HuH-7.5 (cell line): ENCODE results near the gene ANKRD65.
"Not testable (repeated sequence)": the region's sequence is repeated elsewhere in the genome, so short reads cannot be mapped to it uniquely, and the experiment has no call there.

ENCODE experiments used
- DNase-seq: peaks from one replicate; pipeline ENCODE4 v3.0.0; 2011; ENCODE audit warnings: low spot score

Gene ANKRD65

DNA sequence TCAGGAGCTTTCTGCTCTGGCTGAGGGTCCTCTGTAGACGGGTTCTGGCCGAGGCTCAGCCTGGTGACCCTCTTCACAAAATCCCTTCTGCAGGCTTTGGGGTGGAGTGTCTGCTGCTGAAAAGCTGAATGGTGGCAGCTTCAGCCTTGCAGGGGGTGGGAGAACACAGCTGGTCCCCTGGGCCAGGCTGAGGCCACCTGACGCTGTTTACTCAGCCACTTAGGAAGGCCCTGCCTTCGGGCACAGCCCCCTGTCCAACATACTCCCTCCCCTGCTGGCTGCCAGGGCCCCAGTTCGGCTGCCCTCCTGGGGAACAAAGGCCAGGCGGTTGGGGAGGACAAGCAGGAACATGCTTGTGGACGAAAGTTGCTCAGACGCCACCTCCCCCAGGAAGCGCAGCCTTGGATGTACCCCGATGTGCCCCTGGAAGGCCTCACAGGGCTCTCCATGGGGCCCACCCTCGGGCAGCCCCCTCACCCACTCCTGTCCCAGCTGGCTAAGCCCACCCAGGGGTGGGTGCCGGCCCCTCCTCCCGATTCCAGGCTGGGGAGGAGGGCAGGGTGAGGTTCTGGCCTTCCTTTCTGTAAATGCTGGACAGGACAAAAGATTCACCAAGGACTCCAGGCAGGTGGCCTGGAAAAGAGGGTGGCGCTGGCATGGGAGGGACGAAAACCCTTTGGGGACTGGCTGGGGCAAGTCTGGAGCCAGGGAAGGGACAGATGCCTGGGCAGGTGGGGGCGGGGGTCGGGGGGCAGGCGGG is at the start of gene ANKRD65:
ANKRD65 (minus strand) TSS at position 130 of the 760 bp plus-strand sequence. CDS start 271 bp downstream, outside the sequence.
- DNase-seq: peak; percentile 16

DNA sequence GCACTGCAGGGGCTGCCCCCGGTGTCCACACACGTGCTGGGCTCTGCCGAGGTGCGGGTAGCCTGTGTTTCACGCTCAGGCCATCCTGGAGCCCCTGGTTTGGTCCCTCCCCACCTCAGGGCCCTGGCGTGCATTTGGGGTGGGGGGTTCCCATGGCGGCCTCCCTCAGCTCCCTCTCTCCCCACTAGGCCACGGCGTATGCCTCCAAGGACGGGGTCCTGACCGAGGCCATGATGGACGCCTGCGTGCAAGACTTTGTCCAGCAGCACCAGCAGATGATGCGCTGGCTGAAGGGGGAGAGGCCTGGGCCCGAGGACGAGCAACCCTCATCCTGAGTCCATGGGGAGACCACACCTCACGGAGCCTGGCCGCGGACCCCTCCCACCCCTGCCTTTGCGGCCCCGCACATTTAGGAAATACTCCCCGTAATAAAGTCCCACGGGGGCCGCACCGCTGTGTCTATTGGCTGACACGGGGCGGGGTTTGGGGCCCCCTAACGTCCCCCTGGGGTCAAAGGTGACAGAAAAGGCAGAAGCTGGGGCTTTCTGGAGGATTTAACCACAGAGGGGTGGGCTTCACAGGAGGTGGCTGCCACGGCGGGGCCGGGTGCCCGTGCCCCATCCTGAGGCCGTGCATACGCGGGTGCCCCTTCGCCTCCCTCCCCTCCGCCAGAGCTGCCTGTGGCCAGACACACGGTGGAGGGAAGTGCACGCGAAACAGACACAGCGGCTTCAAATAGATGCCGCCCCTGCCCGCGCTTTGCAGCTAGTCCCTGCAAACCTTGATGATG is 47.3 kb upstream of the ANKRD65 start:
- DNase-seq: not testable (repeated sequence)

DNA sequence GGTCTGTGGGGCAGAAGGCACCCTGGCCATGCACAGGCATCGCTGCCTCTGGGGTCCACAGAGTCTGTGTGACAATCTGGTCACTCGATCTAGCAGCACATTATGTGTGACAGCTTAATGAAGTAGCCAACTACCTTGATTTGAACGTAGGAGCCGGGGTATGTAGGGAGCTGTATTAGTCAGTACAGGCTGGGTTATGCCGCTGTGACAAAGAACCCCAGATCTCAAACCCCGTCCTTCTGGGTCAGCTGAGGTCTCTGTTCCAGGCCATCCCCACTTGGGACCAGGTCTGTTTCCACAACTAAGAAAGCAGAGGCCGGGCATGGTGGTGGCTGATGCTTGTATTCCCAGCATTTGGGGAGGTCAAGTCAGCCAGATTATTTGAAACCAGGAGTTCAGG is 42.2 kb upstream of the ANKRD65 start:
- DNase-seq: no peak

DNA sequence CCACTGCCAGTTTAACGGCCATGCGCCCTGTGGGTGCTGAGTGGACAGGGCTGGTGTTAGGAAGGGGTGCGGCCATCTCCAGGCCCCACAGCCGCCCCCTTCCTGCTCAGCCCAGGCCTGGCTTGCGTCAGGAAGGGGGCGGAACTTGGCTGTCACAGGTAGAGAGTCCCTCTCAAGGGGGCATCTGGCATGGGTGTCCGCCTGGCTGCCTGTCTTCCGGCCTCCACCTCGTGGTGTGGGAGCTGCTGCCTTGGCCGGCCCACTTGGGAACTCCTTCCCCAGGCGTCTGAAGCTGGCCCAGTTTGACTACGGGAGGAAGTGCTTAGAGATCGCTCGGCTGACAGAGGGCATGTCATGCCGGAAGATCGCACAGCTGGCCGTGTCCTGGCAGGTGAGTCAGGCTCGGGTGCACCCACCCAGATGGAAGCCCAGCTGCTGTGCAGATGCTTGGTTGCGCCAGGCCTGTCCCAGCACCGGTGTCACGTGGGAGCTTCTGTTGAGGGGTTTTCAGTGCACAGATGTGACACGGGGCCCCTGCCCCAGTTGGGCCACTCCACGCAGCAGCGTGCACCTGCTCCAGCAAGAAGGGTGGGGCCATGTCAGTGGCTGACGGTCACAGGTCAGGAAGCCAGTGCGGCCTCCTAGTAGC is 41.4 kb upstream of the ANKRD65 start:
- DNase-seq: no peak

DNA sequence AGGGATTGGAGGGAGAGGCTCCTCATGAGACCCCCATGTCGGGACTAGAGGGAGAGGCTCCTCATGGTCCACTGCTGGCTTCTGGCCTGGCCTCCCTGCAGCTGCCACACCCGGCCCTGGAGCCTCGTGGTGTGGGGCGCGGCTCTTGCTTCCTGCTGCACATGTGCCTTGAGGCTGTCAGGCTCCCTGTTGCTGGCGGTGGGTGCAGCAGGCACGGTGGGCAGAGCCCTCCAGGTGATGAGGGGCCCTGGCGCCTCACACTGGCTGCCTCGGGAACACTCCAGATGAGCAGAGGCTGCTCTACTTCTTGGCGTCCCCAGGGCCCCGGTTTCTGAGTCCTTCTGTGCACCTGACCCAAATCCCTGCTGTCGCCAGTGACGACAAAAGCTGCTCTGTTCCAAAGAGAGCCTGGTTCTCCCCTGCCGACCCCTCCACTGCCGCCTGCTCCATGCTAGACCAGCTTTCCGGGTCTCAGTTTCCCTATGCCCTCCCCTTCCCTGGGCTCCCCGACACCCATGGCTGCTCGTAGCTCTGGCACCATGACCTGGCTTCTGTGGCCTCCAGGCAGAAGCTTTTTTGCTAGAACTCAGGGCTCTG is 40.7 kb upstream of the ANKRD65 start:
- DNase-seq: no peak

DNA sequence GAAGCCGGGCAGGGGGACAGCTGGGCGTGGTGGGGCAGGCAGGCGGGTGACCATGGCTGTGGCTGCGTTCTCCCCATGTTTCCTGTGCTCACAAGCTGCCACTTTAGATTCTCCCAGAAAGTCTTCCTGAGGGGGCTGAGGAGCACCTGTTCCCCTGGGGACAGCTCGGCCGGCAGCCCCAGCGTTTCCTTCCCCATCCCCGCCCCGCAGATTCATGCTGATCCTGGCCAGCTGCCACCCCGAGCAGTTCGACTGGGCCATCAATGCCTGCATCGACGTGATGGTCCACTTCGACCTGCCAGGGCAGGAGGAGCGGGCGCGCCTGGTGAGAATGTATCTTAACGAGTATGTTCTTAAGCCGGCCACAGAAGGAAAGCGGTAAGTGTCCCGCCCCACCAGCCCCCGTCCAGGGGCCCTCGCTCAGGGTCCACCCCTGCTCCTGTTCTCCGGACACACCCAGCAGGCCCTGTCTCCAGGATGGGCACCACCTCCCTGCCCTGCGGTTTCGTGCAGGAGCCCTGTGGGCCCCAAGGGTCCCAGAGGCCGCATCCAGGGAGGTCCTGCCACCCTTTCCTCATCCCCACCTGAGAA is 39.6 kb upstream of the ANKRD65 start:
- no peak for DNase-seq

DNA sequence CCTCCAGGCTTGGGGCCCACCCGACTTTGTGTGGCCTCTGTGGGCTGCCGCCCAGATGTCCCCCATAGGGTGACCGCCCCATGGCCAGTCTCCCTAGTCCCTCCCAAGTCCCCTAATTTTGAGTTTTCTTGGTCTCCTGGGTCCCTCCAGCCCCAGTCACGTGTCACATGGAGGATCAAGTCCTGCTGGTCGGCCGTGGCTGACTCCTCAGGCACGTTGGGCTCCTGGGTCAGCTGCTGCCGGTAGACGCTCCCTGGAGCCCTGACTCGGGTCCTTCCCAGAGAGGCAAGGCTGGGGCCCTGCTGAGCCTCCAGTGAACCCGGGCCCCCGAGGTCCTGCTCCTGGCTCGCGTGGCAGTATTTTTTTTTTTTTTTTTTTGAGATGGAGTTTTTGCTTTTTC is 38.6 kb upstream of the ANKRD65 start:
- not testable (repeated sequence) for DNase-seq

DNA sequence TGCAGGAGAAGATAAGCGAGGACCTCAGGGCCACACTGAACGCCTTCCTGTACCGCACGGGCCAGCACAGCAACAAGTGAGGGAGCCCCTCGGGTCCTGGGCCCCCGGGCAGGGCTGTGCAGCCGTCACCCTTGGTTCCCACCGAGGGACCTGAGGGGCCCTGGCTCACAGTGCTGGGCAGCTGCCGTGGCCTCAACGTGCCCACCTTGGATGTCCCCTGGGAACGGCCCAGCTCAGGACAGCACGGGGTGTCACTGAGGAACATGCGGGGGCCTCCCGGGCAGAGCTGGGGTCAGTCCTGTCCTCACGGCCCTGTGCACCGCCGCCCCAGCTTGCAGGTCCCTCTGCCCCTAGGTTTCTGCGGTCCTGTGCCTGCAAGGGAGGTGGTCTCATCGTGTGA is 38.1 kb upstream of the ANKRD65 start:
- DNase-seq: not testable (repeated sequence)

DNA sequence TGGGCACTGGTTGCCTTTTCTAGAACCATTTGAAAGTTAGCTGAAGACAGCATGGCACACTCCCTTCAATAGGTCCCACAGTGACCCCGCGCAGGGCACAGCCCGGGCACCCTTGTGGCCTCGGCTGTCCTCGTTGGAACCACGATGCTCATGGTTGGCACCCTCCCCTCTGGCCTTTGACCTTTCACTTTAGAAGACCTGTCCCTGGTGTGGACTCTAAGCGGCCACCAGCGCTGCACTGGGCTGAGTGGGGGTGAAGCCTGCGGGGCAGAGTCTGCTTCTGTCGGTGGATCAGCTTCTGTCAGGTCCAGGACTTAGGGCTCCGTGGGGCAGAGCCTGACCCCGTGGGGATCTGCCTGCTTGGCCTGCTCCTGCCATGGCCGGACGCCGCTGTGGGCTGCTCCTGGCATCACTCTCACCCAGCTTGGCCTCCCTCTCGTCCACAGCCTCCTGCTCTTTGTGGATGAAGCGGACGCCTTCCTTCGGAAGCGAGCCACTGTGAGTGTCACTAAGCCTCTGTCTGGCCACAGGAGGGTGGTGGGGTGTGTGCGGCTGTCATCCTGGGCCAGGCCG is 35.7 kb upstream of the ANKRD65 start:
- not testable (repeated sequence) for DNase-seq

DNA sequence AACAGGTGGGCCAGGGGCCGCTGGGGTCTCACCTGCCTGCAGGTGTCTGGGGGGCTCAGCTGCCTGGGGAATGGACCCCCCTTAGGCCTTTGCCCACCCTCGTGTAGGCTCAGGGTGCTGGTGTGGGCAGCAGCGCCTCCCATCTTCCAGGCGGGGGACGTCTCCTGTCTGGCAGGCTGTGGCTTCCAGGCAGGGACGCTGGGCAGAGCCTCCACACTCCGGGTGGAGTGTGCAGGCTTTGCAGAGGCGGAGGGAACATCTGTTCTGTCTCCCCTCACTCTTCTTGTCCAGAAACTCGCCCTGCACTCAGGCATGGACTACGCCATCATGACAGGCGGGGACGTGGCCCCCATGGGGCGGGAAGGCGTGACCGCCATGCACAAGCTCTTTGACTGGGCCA is 34.9 kb upstream of the ANKRD65 start:
- DNase-seq: not testable (repeated sequence)

DNA sequence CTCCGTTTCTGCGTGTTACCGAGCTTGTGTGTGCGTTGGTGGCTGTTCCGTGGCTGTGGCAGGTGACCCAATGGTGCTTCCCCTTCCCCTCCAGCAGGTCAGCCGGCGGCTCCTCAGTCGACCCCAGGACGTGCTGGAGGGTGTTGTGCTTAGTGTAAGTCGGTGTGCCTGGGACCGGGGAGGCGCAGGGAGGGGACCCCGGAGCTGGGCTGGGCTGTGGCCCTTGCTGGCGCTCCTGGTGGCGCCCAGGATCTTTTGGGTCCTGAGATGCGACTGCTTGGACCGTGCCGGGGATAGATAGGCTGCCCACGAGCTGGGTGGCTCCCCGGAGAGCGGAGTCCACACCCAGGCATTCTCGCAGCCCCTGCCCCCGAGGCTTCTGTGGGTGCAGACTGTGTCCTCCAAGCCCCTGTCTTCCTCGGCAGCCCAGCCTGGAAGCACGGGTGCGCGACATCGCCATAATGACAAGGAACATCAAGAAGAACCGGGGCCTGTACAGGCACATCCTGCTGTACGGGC is 34.3 kb upstream of the ANKRD65 start:
- DNase-seq: no peak

DNA sequence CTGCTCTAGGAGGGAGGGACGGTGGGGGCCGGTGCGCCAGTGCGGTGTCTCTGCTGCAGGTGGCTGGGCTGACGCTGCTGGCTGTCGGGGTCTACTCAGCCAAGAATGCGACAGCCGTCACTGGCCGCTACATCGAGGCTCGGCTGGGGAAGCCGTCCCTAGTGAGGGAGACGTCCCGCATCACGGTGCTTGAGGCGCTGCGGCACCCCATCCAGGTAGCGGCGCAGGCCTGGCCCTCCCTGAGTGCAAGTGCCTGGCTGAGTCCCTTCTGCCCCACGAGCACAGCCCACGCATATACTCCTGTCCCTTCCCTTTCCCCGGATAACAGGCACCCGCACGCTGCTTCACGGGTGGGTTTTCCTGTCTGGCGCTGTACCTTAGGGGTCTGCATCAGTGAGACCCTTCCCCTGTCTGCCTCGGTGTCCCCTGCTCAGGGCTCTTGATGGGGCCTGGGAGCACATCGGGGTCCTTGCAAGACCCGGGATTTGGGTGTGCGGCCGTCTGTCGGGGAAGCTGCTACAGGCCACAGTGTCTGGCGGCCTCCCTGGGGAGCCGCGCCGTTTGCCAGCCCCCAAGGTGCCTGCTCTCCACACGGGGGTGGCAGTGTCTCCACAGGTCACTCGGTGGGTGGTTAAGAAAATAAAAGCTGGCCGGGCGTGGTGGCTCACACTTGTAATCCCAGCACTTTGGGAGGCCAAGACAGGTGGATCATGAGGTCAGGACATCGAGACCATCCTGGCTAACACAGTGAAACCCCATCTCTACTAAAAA is 33.4 kb upstream of the ANKRD65 start:
- DNase-seq: not testable (repeated sequence)

DNA sequence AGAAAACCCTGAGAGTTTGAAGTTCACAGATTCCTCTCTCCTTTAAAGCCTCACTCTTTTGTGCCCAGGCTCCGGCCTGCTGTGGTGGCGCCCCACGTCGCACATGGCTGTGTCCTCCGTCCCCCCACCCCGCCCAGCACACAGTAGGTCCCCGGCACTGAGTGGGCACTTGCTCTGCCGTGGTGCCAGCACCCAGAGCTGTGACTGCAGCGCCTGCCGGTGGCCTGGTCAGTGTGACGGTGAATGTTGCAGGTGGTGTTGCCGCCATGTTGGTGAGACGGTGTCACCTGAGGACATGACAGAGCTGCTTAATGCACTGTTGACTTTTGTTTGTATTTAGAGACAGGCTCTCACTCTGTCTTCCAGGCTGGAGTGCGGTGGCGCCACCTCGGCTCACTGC is 31.8 kb upstream of the ANKRD65 start:
- DNase-seq: no peak

DNA sequence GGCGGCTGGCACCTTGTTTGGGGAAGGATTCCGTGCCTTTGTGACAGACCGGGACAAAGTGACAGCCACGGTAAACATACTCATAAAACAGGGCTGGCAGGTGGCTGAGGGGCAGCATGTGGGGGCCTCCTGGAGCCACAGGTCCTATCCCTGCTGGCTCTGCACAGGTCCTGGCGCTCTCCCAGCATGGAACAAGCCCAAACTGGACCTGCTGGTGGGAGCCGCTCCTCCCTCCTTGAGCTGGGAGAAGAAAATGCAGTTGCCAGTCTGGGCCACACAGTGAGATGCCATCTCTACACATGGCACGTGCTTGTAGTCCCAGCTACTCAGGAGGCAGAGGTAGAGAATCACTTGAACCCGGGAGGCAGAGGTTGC is 31.3 kb upstream of the ANKRD65 start:
- DNase-seq: not testable (repeated sequence)

DNA sequence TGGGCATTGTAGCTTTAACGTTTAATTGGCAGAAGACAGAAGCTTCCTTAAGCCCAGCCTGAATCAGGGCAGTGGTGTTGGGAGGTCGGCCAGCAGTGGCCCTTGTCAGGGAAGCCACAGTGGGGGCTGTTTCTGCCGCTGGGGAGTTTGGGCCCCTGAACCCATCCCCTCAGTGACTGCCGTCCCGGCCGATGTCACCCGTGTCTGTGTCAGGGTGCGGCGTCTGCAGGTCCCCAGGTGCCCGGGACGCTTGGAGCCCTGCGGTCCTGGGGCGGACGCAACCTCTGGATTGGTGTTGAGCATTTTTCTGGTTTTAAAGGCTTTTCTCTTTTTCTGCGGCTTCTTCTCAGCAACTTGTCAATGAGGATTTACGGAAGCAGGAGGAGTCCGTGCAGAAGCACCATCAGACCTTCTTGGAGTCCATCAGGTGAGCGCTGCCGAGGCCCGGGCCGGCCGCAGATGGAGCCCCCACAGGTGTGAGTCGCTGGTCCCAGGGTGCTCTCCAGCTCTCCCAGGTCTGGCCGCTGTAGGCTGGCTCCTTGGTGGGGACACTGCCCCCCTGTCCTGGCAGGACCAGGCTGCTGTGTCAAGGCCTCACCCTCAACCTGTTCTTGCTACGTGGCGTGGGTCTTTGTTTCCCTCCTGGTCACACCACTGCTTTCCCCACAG is 30.8 kb upstream of the ANKRD65 start:
- DNase-seq: no peak

DNA sequence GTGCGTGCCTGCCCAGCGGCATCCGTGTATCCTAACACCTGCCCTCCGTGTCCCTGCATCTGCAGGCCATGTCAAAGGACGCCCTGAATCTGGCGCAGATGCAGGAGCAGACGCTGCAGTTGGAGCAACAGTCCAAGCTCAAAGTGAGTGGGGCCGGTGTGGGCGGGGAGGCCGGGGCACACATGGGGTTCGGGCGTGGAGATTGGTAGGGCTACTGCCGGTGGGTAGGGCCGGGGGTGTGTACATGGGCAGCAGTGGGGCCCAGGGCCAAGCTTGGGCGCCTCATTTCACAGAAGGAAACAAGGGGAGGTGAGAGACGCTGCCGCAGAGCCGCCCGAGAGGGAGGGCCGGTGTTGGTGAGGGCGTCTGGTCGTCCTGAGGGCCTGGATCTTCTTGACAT is 29.5 kb upstream of the ANKRD65 start:
- not testable (repeated sequence) for DNase-seq

DNA sequence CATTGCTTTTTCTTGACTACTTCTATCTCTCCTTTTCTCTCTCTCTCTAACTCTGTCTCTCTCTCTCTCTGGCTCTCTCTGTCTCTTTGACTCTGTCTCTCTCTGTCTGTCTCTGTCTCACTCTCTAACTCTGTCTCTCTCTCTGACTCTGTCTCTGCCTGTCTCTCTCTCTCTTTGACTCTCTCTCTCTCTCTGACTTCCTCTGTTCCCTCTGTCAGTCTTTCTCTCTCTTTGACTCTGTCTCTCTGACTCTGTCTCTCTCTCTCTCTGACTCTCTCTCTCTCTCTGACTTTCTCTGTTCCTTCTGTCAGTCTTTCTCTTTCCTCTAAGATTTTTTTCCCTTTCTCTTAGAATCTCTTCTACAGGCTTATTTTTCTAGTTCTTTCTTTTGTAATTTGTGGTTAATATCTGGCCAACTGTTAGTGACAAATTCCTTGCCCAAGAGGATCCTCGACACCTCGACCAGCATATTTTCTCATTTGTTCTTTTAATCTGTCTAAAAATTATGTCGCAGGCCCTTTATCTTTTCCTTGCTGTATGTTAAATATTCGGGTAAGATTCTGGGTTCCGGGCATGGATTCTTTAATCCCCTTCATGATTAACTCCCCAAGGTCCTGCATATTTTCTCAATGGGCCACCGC is 28.1 kb upstream of the ANKRD65 start, which contains the start of gene ATAD3C:
ATAD3C (plus strand) TSS at position 591 of the 641 bp plus-strand sequence. CDS start 995 bp downstream, outside the sequence.
- no peak for DNase-seq

DNA sequence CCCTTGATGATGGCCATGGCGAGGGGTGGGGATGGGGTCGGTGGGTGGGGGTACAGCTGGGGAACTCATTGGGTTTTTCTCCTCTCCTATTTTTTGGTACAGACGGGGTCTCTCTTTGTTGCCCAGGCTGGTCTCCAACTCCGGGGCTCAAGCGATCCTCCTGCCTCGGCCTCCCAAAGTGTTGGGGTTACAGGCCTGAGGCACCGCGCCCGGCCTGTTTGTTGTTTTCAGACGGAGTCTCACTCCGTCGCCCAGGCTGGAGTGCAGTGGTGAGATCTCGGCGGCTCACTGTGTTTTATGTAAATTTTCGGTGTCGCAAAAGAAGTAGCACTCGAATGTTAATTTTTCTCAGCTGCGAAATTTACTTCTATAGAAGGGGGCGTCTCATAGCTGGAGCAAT is 25.6 kb upstream of the ANKRD65 start:
- not testable (repeated sequence) for DNase-seq

DNA sequence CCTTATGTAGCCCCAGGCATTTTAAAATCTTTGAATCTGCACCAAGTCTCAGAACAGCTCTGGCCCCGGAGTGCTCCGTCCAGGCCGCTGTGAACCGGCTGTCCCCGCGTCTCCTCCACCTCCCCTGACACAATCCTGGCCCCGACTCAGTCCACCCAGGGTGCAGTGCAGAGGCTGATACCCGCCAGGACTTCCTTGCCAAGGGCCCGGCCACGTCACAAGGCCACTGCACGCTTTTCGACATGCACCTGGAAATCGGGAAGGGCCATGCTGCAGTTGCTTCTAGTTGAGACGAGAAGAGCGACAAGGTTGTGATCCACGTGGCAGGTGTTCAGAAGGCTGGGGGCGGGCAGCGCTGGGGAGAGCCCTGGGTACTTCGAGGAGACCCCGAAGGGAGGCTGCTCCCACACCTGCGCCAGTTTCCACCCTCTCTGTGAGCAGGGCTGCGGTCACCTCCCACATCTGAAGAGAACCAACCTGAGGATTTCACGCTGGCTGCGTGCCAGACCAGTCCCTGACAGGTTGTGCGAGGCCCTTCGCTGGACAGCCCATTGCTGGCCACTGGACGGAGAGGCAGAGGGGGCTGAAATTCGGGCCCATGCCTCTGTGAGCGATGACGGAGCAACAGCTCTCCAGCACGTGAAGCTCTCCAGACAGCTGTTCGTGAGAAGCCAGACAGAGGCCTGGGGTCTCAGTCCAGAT is 21.1 kb upstream of the ANKRD65 start:
- DNase-seq: no peak
